Fibroblast of the aortic adventitia (primary cell): ENCODE results near the gene EDAR. TPM values are rescaled to one million over a fixed set of nuclear protein-coding genes. Genes with fewer than 3 reads are reported as not detected.

Experiments used
- DNase-seq: peaks from one replicate; pipeline ENCODE4 v3.0.0-alpha.2; 2010; ENCODE audit warnings: low read depth
- H3K4me3 ChIP-seq: 2 replicates; pipeline ENCODE4 v1.5.1; 2011; ENCODE audit warnings: low read depth, mild to moderate bottlenecking, control low read depth, low read length, moderate library complexity
- total RNA-seq: library from RNA; depleted of rRNA; stranded (reverse); fragments of >200 nt; gene quantifications from 2 replicates; pipeline ENCODE4 v1.2.3, GENCODE V29; 2012; ENCODE audit warnings: low replicate concordance
- TF ChIP-seq, protein P1 (sequence below): IDR thresholded peaks from 2 replicates; pipeline ENCODE4 v1.5.1; 2011; ENCODE audit warnings: mild to moderate bottlenecking, low read length, control low read depth, inconsistent platforms; ENCODE audit not compliant: insufficient read depth

EDAR gene
- total RNA-seq, 1 donor, result not detected

DNA sequence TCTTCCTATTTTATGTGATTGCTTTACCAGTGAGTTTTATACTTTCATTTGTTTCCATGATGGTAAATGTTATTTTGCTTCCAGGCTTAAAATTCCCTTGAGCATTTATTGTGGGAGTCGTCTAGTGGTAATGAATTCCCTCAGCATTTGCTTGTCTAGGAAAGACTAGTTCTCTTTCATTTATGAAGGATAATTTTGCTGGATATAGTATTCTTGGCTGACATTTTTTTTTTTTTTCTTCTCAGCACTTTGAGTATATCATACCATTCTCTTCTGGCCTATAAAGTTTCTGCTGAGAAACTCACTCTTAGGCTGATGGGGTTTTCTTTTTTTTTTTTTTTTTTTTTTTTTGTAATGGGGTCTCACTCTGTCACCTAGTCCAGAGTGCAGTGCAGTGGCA lies 99.1 kb downstream of the EDAR start:
- no peak for DNase-seq
- TF ChIP-seq, protein P1, sequence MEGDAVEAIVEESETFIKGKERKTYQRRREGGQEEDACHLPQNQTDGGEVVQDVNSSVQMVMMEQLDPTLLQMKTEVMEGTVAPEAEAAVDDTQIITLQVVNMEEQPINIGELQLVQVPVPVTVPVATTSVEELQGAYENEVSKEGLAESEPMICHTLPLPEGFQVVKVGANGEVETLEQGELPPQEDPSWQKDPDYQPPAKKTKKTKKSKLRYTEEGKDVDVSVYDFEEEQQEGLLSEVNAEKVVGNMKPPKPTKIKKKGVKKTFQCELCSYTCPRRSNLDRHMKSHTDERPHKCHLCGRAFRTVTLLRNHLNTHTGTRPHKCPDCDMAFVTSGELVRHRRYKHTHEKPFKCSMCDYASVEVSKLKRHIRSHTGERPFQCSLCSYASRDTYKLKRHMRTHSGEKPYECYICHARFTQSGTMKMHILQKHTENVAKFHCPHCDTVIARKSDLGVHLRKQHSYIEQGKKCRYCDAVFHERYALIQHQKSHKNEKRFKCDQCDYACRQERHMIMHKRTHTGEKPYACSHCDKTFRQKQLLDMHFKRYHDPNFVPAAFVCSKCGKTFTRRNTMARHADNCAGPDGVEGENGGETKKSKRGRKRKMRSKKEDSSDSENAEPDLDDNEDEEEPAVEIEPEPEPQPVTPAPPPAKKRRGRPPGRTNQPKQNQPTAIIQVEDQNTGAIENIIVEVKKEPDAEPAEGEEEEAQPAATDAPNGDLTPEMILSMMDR, result no peak
- H3K4me3 ChIP-seq, result no peak overlapping the region

DNA sequence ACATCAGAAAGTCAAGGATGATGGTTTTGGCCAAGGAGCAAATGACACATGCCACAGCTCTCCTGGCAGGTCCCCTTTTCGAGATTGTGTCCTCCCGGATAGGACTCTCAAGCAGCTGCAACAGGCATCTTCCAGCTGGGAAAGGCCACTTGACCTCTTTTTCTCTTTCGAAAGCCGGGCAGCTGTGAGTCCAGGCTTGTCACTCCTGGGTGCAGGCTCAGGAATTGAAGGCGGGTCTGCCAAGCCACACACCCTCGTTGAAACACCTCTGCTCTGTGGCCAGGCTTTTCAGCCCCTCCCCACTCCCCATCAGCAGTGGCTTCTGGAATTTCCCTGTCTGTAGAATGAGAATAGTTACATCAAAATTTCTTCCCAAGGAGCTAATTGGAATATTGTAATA lies 104.4 kb downstream of the EDAR start:
- no peak for DNase-seq
- no peak overlapping the region for H3K4me3 ChIP-seq
- TF ChIP-seq, protein P1, result no peak

DNA sequence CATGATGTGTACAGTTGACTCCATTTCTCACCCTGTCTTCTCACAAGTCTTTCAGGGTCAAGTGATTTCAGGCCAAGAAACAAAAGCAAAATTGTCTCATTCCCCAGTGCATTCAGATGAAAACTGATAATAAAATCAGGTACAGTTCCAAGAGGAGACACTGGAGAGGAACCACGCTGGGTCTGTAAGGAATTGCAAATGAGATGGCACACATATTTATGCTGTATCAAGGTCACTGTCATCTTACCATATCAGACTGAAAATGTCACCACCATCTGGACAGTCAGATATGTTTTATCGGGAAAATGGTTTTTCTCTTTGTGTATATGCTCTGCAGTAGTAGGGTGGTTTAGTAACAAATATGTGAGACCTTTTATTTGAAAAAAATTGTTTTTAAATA lies 110.7 kb downstream of the EDAR start:
- no peak for DNase-seq
- TF ChIP-seq, protein P1, result no peak
- H3K4me3 ChIP-seq, result no peak overlapping the region

DNA sequence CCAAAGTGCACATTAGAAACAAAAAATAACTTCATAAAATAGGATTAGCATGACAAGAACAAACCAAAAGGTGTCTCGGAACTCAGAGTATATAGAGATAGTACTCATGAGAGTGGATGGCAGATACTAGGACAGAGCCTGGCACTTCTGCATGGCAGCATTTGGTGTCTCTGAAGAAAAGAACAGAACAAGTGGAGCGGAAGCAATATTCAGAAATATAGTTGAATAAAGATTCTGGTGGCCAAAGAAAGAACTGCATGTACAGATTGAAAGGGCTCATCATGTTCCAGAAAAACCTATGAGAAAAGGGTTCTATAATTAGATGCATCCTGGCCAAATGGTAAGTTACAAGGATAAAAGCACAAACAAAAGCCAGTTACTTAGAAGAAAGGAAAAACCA lies 111.5 kb downstream of the EDAR start:
- no peak overlapping the region for H3K4me3 ChIP-seq
- DNase-seq, result no peak
- TF ChIP-seq, protein P1, result no peak

DNA sequence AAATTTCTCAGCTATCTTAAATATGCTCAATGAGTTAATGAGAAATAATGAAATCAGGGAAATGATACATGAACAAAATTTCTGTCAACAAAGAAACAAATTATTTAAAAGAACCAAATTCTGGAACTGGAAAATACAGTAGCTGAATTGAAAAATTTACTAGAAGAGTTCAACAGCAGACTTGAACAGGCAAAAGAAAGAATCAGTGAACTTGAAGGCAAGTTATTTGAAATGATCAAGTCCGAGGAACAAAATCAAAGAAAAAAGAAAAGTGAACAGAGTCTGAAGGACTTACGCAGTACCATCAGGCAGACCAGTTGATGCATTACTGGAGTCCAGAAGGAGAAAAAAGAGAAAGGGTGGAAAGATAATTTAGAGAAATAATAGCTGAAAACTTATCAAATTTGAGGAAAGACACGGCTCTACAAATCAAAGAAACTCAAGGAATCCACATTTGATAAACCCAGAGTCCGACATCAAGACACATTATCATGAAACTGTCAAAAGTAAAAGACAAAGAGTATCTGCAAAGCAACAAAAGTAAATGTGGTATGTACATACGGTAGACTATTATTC lies 118.9 kb downstream of the EDAR start:
- TF ChIP-seq, protein P1, result no peak
- H3K4me3 ChIP-seq, result no peak overlapping the region
- DNase-seq, result no peak

DNA sequence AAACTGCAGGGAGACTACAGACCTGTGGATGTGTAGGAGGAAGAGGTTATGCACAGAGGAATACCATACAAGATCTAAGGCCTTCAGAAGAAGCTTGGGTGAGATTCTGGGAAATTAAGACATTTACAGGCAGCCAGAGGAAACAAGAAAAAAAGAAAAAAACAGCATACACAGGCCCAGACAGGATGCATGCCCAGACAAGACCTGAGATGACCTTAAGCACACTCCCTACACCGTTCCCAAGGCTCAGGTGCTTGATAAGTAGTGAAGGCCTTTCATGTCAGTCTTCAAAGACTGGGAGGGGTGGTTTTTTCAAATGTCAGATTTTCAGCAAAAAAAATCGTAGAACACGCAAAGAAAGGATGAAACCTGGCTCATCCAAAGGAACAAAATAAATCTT lies 119.5 kb downstream of the EDAR start:
- H3K4me3 ChIP-seq, result no peak overlapping the region
- TF ChIP-seq, protein P1, result no peak
- no peak for DNase-seq

DNA sequence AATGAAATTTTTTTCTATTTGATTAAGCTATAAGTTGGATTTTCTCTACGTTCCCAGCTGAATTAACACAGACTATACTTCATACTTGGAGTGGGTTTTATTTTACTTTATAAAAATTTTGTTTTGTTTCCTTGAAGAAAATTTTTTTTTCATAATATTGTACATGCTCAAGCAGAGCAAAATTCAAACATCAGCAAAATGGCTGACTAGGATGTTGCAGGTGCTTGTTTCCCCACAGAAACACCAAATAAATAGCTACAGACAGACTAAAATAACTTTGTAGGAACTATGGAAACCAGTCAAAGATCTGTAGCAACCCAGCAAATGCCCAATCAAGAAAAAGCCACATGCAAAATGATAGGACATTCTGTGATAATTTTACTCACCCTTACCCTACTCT lies 120.1 kb downstream of the EDAR start:
- H3K4me3 ChIP-seq, result no peak overlapping the region
- TF ChIP-seq, protein P1, result no peak
- DNase-seq, result no peak
